HepG2 (cell line): ENCODE results near the gene DCC. TPM values are rescaled to one million over a fixed set of nuclear protein-coding genes. Genes with fewer than 3 reads are reported as not detected.

ENCODE experiments used
- ATAC-seq: fragments of 200-7000 bp; cut with Tn5 transposase; 3 replicates; pipeline ENCODE4 v1.9.1; 2020; ENCODE audit warnings: mild to moderate bottlenecking, moderate library complexity
- BruUV-seq: library from RNA; stranded (reverse); fragments of 400-500 nt; replicated peaks from 2 replicates; lab custom pipeline; 2021; lab: Mats Ljungman, UMichigan
- CTCF ChIA-PET: fragments of 300-600 bp; formaldehyde crosslinking; extraction: SDS; loops from one replicate; lab custom pipeline; 2021; ENCODE audit warnings: low total read pairs, inconsistent platforms, low intra/inter-chr PET ratio; lab: Yijun Ruan, JAX
- POLR2A ChIA-PET: fragments of 350-600 bp; sonication (Branson Sonifier 250); formaldehyde crosslinking; loops from one replicate; lab custom pipeline; 2020; ENCODE audit warnings: antibody characterized with exemption, inconsistent platforms; lab: Yijun Ruan, JAX
- DNase-seq: peaks from one replicate; pipeline ENCODE4 v3.0.0-alpha.2; 2015; ENCODE audit warnings: low spot score
- FAIRE-seq: peaks from 3 replicates; lab custom pipeline; 2011; peaks lifted over from hg19 to GRCh38; lab: Jason Lieb, UNC
- H2AFZ ChIP-seq: one replicate; pipeline ENCODE4 v1.6.1; 2011; ENCODE audit warnings: low read length, inconsistent platforms
- H3K27ac ChIP-seq: fragments of 300-600 bp; 3 replicates; pipeline ENCODE4 v1.8.0; 2011; ENCODE audit warnings: mixed run types, mild to moderate bottlenecking, mixed read lengths, low read length, inconsistent platforms; ENCODE audit not compliant: insufficient read depth; ENCODE audit errors: extremely low read length
- H3K27me3 ChIP-seq, 2 experiments: fragments of 200-600 bp in 1 of 2; 2 replicates in 1 of 2; 3 replicates in 1 of 2; pipeline versions ENCODE4 v1.6.0 to v1.8.0; 2011; ENCODE audit warnings: low read length in 2 of 2, mild to moderate bottlenecking in 2 of 2, moderate library complexity in 2 of 2, inconsistent platforms in 1 of 2; ENCODE audit not compliant: insufficient read depth in 2 of 2, control insufficient read depth in 1 of 2
- H3K36me3 ChIP-seq, 2 experiments: fragments of 200-600 bp in 1 of 2; replicated peaks in 1 of 2; 2 replicates in 1 of 2; 3 replicates in 1 of 2; pipeline versions ENCODE4 v1.5.1 to v1.8.0; 2011; ENCODE audit warnings: low read length in 2 of 2, inconsistent platforms in 1 of 2; ENCODE audit not compliant: insufficient read depth in 2 of 2, control insufficient read depth in 1 of 2
- H3K4me1 ChIP-seq: 2 replicates; pipeline ENCODE4 v1.5.1; 2012; ENCODE audit warnings: low read length, inconsistent platforms; ENCODE audit not compliant: insufficient read depth
- H3K4me2 ChIP-seq: 2 replicates; pipeline ENCODE4 v1.6.0; 2011; ENCODE audit warnings: low read depth, low read length, inconsistent platforms
- H3K4me3 ChIP-seq, 3 experiments: fragments of 200-600 bp in 1 of 3; sonication (generic), shearing (Covaris generic) in 1 of 3; replicated peaks in 1 of 3; 2 replicates each; pipeline ENCODE4 v1.5.1; 2011 to 2016; ENCODE audit warnings: low read length in 3 of 3, inconsistent platforms in 2 of 3, low read depth in 2 of 3, mild to moderate bottlenecking in 2 of 3, control low read depth in 1 of 3, mixed read lengths in 1 of 3; ENCODE audit not compliant: insufficient read depth in 1 of 3
- H3K79me2 ChIP-seq: one replicate; pipeline ENCODE4 v1.6.1; 2011; ENCODE audit warnings: low read length, inconsistent platforms; ENCODE audit not compliant: insufficient read depth
- H3K9ac ChIP-seq: 2 replicates; pipeline ENCODE4 v1.6.0; 2011; ENCODE audit warnings: mild to moderate bottlenecking, low read depth, low read length, inconsistent platforms; ENCODE audit not compliant: insufficient read depth
- H3K9me3 ChIP-seq: 2 replicates; pipeline ENCODE4 v1.5.1; 2012; ENCODE audit warnings: mild to moderate bottlenecking, low read length
- H4K20me1 ChIP-seq: 2 replicates; pipeline ENCODE4 v1.6.0; 2011; ENCODE audit warnings: inconsistent platforms, mild to moderate bottlenecking, low read length, moderate library complexity; ENCODE audit not compliant: insufficient read depth
- ARID3A ChIP-seq: IDR thresholded peaks from 2 replicates; pipeline ENCODE4 v1.6.1; 2012; ENCODE audit warnings: low read depth, low read length, improper control_type of control experiment
- ARNT ChIP-seq: fragments of 450-650 bp; IDR thresholded peaks from 2 replicates; pipeline ENCODE4 v1.6.1; 2017
- CCDC6 ChIP-seq: sonication (generic); formaldehyde crosslinking; IDR thresholded peaks from 2 replicates; pipeline ENCODE4 v1.8.1; 2022; ENCODE audit warnings: mild to moderate bottlenecking, missing genetic modification reagents, moderate library complexity
- HNRNPK ChIP-seq: fragments of 200-400 bp; formaldehyde crosslinking; IDR thresholded peaks from 2 replicates; pipeline ENCODE4 v1.6.1; 2018; ENCODE audit warnings: low read length, low read depth, moderate library complexity, mild to moderate bottlenecking; ENCODE audit not compliant: poor library complexity, severe bottlenecking
- ISX ChIP-seq: sonication (generic); formaldehyde crosslinking; conservative IDR thresholded peaks from 2 replicates; pipeline ENCODE4 v1.5.0; 2020; ENCODE audit warnings: missing genetic modification reagents
- NKX3-1 ChIP-seq: sonication (generic); formaldehyde crosslinking; IDR thresholded peaks from 2 replicates; pipeline ENCODE4 v1.5.0; 2020; ENCODE audit warnings: missing genetic modification reagents
- PHB2 ChIP-seq: fragments of 450-650 bp; IDR thresholded peaks from 2 replicates; pipeline ENCODE4 v1.6.1; 2018; ENCODE audit not compliant: partially characterized antibody
- PHF21A ChIP-seq: sonication (generic); formaldehyde crosslinking; IDR thresholded peaks from 2 replicates; pipeline ENCODE4 v1.5.0; 2020; ENCODE audit warnings: mild to moderate bottlenecking, missing genetic modification reagents
- RELA ChIP-seq: sonication (generic); formaldehyde crosslinking; IDR thresholded peaks from 2 replicates; pipeline ENCODE4 v1.4.0; 2020; ENCODE audit warnings: missing genetic modification reagents
- SP140L ChIP-seq: sonication (generic); formaldehyde crosslinking; IDR thresholded peaks from 2 replicates; pipeline ENCODE4 v1.4.0; 2020; ENCODE audit warnings: missing genetic modification reagents, borderline replicate concordance
- SP5 ChIP-seq: IDR thresholded peaks from 2 replicates; pipeline ENCODE4 v1.6.1; 2016; ENCODE audit warnings: low read depth, borderline replicate concordance
- SPEN ChIP-seq: sonication (generic); formaldehyde crosslinking; IDR thresholded peaks from 2 replicates; pipeline ENCODE4 v1.5.1; 2020; ENCODE audit warnings: low read depth, mild to moderate bottlenecking, missing genetic modification reagents
- ZNF549 ChIP-seq: sonication (generic); formaldehyde crosslinking; IDR thresholded peaks from 2 replicates; pipeline ENCODE4 v1.5.0; 2020; ENCODE audit warnings: missing genetic modification reagents
- ZNF605 ChIP-seq: sonication (generic); formaldehyde crosslinking; IDR thresholded peaks from 2 replicates; pipeline ENCODE4 v1.8.0; 2022; ENCODE audit warnings: mild to moderate bottlenecking, missing genetic modification reagents
- in situ Hi-C: cut with HindIII; loops from 2 replicates; pipeline ENCODE4 v1.10.0; 2017; ENCODE audit warnings: low pct_unique_long_range_greater_than_20kb; ENCODE audit not compliant: extremely low pct_ligation_motif_present
- intact Hi-C: fragments of 100-400 bp; cut with micrococcal nuclease; formaldehyde crosslinking; loops from one replicate; pipeline ENCODE4 v1.10.0; 2022; ENCODE audit not compliant: unreplicated experiment
- polyA plus RNA-seq, 8 experiments: library from polyadenylated mRNA; depleted of rRNA in 3 of 8; stranded (reverse) in 7 of 8; unstranded in 1 of 8; fragments of >200 nt; fragmentation: Illumina TruSeq in 4 of 8; extraction: Trizol in 4 of 8; gene quantifications; 2 replicates each; pipeline versions ENCODE4 v1.2.1 to v1.2.3, GENCODE V29; 2011 to 2016; ENCODE audit warnings: low read depth in 4 of 8, missing spikeins in 1 of 8, mixed read lengths in 1 of 8; ENCODE audit not compliant: insufficient read depth in 1 of 8
- total RNA-seq, 5 experiments: library from RNA; depleted of rRNA; stranded (reverse); fragments of >200 nt; fragmentation: Illumina TruSeq; extraction: Trizol; gene quantifications; 2 replicates each; pipeline ENCODE4 v1.2.3, GENCODE V29; 2016; ENCODE audit warnings: low read depth in 1 of 5
- TF ChIP-seq, protein P1 (sequence below): sonication (generic); formaldehyde crosslinking; IDR thresholded peaks from 2 replicates; pipeline ENCODE4 v1.8.1; 2023; ENCODE audit warnings: mild to moderate bottlenecking, missing genetic modification reagents

The DCC gene
- total and polyA plus RNA-seq, 2 of the 13 experiments (the other 11 are each of a cell fraction or from before 2014, with no cell fraction given) = not detected

DNA sequence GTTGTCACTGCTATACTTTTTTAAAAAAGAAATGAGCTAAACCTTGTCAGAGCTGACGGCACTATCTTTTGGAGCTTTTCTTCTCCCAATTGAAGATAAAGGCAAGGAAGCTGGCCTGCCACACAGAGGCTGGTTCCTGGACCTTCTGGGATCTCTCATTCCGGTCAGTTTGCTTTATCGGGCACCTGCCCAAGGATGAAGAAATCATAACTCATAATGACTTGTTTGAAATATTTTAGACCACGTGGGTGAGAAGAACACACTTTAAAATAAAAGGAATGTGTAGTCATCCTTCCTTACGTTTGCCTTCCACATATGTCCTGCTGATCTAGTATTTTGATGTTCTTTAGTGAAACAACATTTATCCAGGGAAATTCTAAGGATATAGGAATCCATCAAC lies 535.7 kb downstream of the DCC start (continued):
- TF ChIP-seq ARID3A (no peak), PHF21A (CRISPR knock-in tag) (no peak), RELA (no peak), SPEN (CRISPR knock-in tag) (no peak), NKX3-1 (CRISPR knock-in tag) (no peak)
- TF ChIP-seq, all 625 proteins: peak for 0

- POLR2A ChIA-PET = no interaction called here
- TF ChIP-seq SP140L (CRISPR knock-in tag) (no peak), ISX (CRISPR knock-in tag) (no peak), PHB2 (no peak), ZNF549 (CRISPR knock-in tag) (no peak), SP5 (CRISPR knock-in tag) (no peak), ZNF605 (CRISPR knock-in tag) (no peak), HNRNPK (no peak), CCDC6 (CRISPR knock-in tag) (no peak), ARNT (no peak)
- TF ChIP-seq, protein P1, sequence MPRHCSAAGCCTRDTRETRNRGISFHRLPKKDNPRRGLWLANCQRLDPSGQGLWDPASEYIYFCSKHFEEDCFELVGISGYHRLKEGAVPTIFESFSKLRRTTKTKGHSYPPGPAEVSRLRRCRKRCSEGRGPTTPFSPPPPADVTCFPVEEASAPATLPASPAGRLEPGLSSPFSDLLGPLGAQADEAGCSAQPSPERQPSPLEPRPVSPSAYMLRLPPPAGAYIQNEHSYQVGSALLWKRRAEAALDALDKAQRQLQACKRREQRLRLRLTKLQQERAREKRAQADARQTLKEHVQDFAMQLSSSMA (CRISPR knock-in tag) = no peak
- no peaks in the 10 kb centered on the region for H3K79me2 ChIP-seq
- H3K27ac ChIP-seq = no peak overlapping the region
- H3K36me3 ChIP-seq = no peaks in the 10 kb centered on the region
- in situ Hi-C loops (no loop called here), intact Hi-C loops (no loop called here)
- no peaks in the 10 kb centered on the region for H4K20me1 ChIP-seq
- no peak overlapping the region for H3K9ac ChIP-seq
- DNase-seq (no peak), ATAC-seq (no peak), FAIRE-seq (no peak)
- no peaks in the 10 kb centered on the region for H3K27me3 ChIP-seq
- no TSS peak for BruUV-seq
- peaks cover 52% of the 10 kb centered on the region for H3K9me3 ChIP-seq
- H3K4me2 ChIP-seq = no peak overlapping the region
- H3K4me3 ChIP-seq = no peak overlapping the region
- no peak overlapping the region for H2AFZ ChIP-seq
- CTCF ChIA-PET = no interaction called here
- no peaks in the 10 kb centered on the region for H3K4me1 ChIP-seq
These were observed 548.0 kb downstream of the DCC start for GRCh38 chr18:52888014-52888413.
